Measurements from ENCODE around the gene PPL.

Gene PPL

GRCh38 chr16:4925293-4925607 is 11.7 kb downstream of the PPL start:
- no peak overlapping the region for H3K4me3 ChIP-seq (ENCODE audit: control insufficient read depth, low read depth, low read length)
- TF ChIP-seq CTCF (IDR thresholded peaks at IDR 0.05; ENCODE audit: control insufficient read depth, insufficient read depth, low read depth, low read length, missing control alignments), result no peak
- DNase-seq (ENCODE audit: low read depth), result no peak

- TF ChIP-seq CTCF (IDR thresholded peaks at IDR 0.05; ENCODE audit: control insufficient read depth, insufficient read depth, low read depth, low read length, missing control alignments), result no peak
- no peak for DNase-seq (ENCODE audit: low read depth)
- no peak overlapping the region for H3K4me3 ChIP-seq (ENCODE audit: control insufficient read depth, low read depth, low read length)
These were observed 12.2 kb downstream of the PPL start for GRCh38 chr16:4924593-4925292.

- no peak for DNase-seq (ENCODE audit: low read depth)
- TF ChIP-seq CTCF (IDR thresholded peaks at IDR 0.05; ENCODE audit: control insufficient read depth, insufficient read depth, low read depth, low read length, missing control alignments), result no peak
- no peak overlapping the region for H3K4me3 ChIP-seq (ENCODE audit: control insufficient read depth, low read depth, low read length)
These were observed 13.1 kb downstream of the PPL start for GRCh38 chr16:4923853-4924252.

GRCh38 chr16:4922721-4923342 is 14.1 kb downstream of the PPL start:
- no peak for DNase-seq (ENCODE audit: low read depth)
- H3K4me3 ChIP-seq (ENCODE audit: control insufficient read depth, low read depth, low read length), result no peak overlapping the region
- no peak for TF ChIP-seq CTCF (IDR thresholded peaks at IDR 0.05; ENCODE audit: control insufficient read depth, insufficient read depth, low read depth, low read length, missing control alignments)

- no peak for TF ChIP-seq CTCF (IDR thresholded peaks at IDR 0.05; ENCODE audit: control insufficient read depth, insufficient read depth, low read depth, low read length, missing control alignments)
- no peak overlapping the region for H3K4me3 ChIP-seq (ENCODE audit: control insufficient read depth, low read depth, low read length)
- DNase-seq (ENCODE audit: low read depth), result no peak
These were observed 16.1 kb downstream of the PPL start for GRCh38 chr16:4920826-4921225.

- DNase-seq (ENCODE audit: low read depth), result no peak
- H3K4me3 ChIP-seq (ENCODE audit: control insufficient read depth, low read depth, low read length), result no peak overlapping the region
- TF ChIP-seq CTCF (IDR thresholded peaks at IDR 0.05; ENCODE audit: control insufficient read depth, insufficient read depth, low read depth, low read length, missing control alignments), result no peak
These were observed 18.1 kb downstream of the PPL start for GRCh38 chr16:4918781-4919251.

Measured in AG09309 (cell line).